Keratinocyte (primary cell): ENCODE results near the gene SLC22A12. TPM values are rescaled to one million over a fixed set of nuclear protein-coding genes. Genes with fewer than 3 reads are reported as not detected.

Experiments
- DNase-seq: peaks from one replicate; pipeline ENCODE4 v3.0.0-alpha.2; 2011; ENCODE audit warnings: low read depth, missing footprints, low spot score
- FAIRE-seq: peaks from 2 replicates; lab custom pipeline; 2011; peaks lifted over from hg19 to GRCh38; lab: Jason Lieb, UNC
- H2AFZ ChIP-seq: 2 replicates; pipeline ENCODE4 v1.6.0; 2012; ENCODE audit warnings: low read length, control low read depth, inconsistent platforms; ENCODE audit not compliant: control insufficient read depth
- H3K27ac ChIP-seq: 2 replicates; pipeline ENCODE4 v1.5.1; 2011; ENCODE audit warnings: low read length; ENCODE audit not compliant: control insufficient read depth, insufficient read depth
- H3K27me3 ChIP-seq: 3 replicates; pipeline ENCODE4 v1.6.0; 2011; ENCODE audit warnings: low read length; ENCODE audit not compliant: control insufficient read depth, insufficient read depth; ENCODE audit errors: extremely low read depth
- H3K36me3 ChIP-seq, 2 experiments: 2 replicates in 1 of 2; 3 replicates in 1 of 2; pipeline ENCODE4 v1.5.1; 2011; ENCODE audit warnings: low read length in 2 of 2, mild to moderate bottlenecking in 1 of 2; ENCODE audit not compliant: control insufficient read depth in 2 of 2, insufficient read depth in 2 of 2; ENCODE audit errors: extremely low read depth in 1 of 2
- H3K4me1 ChIP-seq: 3 replicates; pipeline ENCODE4 v1.5.1; 2011; ENCODE audit warnings: low read length; ENCODE audit not compliant: control insufficient read depth, insufficient read depth; ENCODE audit errors: extremely low read depth
- H3K4me2 ChIP-seq: 3 replicates; pipeline ENCODE4 v1.6.0; 2011; ENCODE audit warnings: low read depth, low read length; ENCODE audit not compliant: control insufficient read depth, insufficient read depth; ENCODE audit errors: extremely low read depth
- H3K4me3 ChIP-seq, 3 experiments: fragments of 200-600 bp in 1 of 3; sonication (generic) in 1 of 3; 2 replicates in 2 of 3; 3 replicates in 1 of 3; pipeline ENCODE4 v1.5.1; 2011 to 2016; ENCODE audit warnings: low read length in 3 of 3, mild to moderate bottlenecking in 3 of 3, control low read depth in 2 of 3, inconsistent platforms in 1 of 3, low read depth in 1 of 3, mixed read lengths in 1 of 3, mixed run types in 1 of 3, moderate library complexity in 1 of 3; ENCODE audit not compliant: control insufficient read depth in 2 of 3, insufficient read depth in 2 of 3; ENCODE audit errors: extremely low read depth in 1 of 3
- H3K79me2 ChIP-seq: 2 replicates; pipeline ENCODE4 v1.6.0; 2012; ENCODE audit warnings: low read length; ENCODE audit not compliant: control insufficient read depth, insufficient read depth
- H3K9ac ChIP-seq: 3 replicates; pipeline ENCODE4 v1.6.0; 2011; ENCODE audit warnings: low read length; ENCODE audit not compliant: control insufficient read depth, insufficient read depth; ENCODE audit errors: extremely low read depth
- H3K9me1 ChIP-seq: 3 replicates; pipeline ENCODE4 v1.6.0; 2011; ENCODE audit warnings: low read length; ENCODE audit not compliant: control insufficient read depth, insufficient read depth; ENCODE audit errors: extremely low read depth
- H3K9me3 ChIP-seq: 2 replicates; pipeline ENCODE4 v1.5.1; 2012; ENCODE audit warnings: low read depth, low read length; ENCODE audit not compliant: control insufficient read depth
- H4K20me1 ChIP-seq: 3 replicates; pipeline ENCODE4 v1.6.0; 2011; ENCODE audit warnings: low read length; ENCODE audit not compliant: control insufficient read depth, insufficient read depth; ENCODE audit errors: extremely low read depth
- CTCF ChIP-seq, 3 experiments: IDR thresholded peaks in 1 of 3; conservative IDR thresholded peaks in 1 of 3; optimal IDR thresholded peaks in 1 of 3; 2 replicates in 2 of 3; 3 replicates in 1 of 3; pipeline versions ENCODE3 to v1.5.1; 2011; ENCODE audit warnings: low read length in 3 of 3, mild to moderate bottlenecking in 3 of 3, moderate library complexity in 2 of 3, control low read depth in 1 of 3, inconsistent platforms in 1 of 3; ENCODE audit not compliant: insufficient read depth in 2 of 3; ENCODE audit errors: extremely low read depth in 1 of 3
- EZH2 ChIP-seq: IDR thresholded peaks from one replicate; pipeline ENCODE4 v1.6.1; 2012; ENCODE audit warnings: inconsistent platforms, mild to moderate bottlenecking, low read length, moderate library complexity
- dilution Hi-C: fragments of 300-500 bp; cut with MboI; formaldehyde crosslinking; loops from one replicate; pipeline ENCODE4 v1.7.0; 2020; ENCODE audit warnings: low sequenced_read_pairs; ENCODE audit not compliant: extremely low pct_ligation_motif_present
- polyA plus RNA-seq, 5 experiments: library from polyadenylated mRNA; depleted of rRNA in 3 of 5; stranded (reverse) in 3 of 5; stranded (forward) in 1 of 5; unstranded in 1 of 5; fragments of >200 nt; gene quantifications; 1 replicate in 1 of 5; 2 replicates in 3 of 5; 3 replicates in 1 of 5; pipeline versions ENCODE4 v1.2.1 to v1.2.3, GENCODE V29; 2011 to 2012; ENCODE audit warnings: missing spikeins in 2 of 5, low read depth in 1 of 5, low replicate concordance in 1 of 5

The SLC22A12 gene
- polyA plus RNA-seq, 1 donor (not counting 4 experiments of a cell fraction or from before 2014, with no cell fraction given) = not detected

DNA sequence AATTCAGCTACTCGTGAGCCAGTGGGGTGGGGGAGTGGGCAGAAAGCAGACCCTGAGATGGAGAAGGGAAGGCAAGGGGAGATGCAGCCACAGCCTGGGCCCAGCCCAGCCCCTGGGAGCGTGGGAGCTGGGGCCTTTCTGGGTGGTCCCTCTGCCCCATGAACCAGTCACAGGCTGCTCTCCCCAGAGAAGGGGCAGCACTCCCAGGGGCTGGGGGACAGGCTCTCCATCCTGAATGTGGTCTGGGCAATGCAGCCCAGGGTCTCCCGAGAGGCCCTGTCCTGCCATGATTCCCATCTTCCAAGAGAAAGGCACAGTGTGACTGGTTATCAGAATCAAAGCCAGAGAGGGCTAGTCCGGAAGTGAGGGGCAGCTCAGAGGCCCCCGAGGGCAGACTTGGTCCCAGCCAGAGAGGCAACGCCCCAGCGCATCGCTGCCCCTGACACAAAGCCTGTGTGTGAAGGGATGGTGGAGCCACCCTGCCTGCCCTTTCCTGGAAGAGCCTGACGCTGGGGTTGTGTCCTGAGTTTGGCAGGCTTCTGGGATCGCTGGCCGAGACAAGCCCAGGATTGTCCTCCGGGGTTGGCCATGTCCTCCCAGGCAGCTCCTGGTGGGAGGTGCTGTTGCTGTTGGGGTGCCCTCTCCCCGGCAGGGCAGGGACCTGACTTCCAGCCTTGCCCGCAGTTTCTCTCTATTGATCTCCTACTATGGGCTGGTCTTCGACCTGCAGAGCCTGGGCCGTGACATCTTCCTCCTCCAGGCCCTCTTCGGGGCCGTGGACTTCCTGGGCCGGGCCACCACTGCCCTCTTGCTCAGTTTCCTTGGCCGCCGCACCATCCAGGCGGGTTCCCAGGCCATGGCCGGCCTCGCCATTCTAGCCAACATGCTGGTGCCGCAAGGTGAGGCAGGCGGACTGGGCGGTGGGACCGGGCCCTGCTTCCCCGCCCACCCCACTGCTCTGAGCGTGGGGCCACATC lies 23.8 kb upstream of the SLC22A12 start:
- H4K20me1 ChIP-seq = no peaks in the 10 kb centered on the region
- H3K27ac ChIP-seq = peak overlapping the region; percentile 78
- H3K9me3 ChIP-seq = no peaks in the 10 kb centered on the region
- peak overlapping the region; percentile 77 for H3K4me2 ChIP-seq
- H2AFZ ChIP-seq = peak overlapping the region; percentile 91
- H3K36me3 ChIP-seq = no peaks in the 10 kb centered on the region
- DNase-seq (no peak), FAIRE-seq (no peak)
- no peaks in the 10 kb centered on the region for H3K9me1 ChIP-seq
- peaks cover 17% of the 10 kb centered on the region for H3K4me1 ChIP-seq
- peak overlapping the region in 1 of 3 experiments; percentile 62 for H3K4me3 ChIP-seq
- H3K79me2 ChIP-seq = no peaks in the 10 kb centered on the region
- H3K9ac ChIP-seq = peak overlapping the region; percentile 83
- dilution Hi-C loops = no loop called here
- no peak for TF ChIP-seq CTCF (optimal IDR thresholded peaks at IDR 0.05 in 1 of 3, IDR thresholded peaks at IDR 0.05 in 1 of 3, conservative IDR thresholded peaks at IDR 0.05 in 1 of 3; ENCODE audit: extremely low read depth in 1 of 3, insufficient read depth in 2 of 3, low read length in 3 of 3)
- TF ChIP-seq EZH2 = no peak
- H3K27me3 ChIP-seq = no peaks in the 10 kb centered on the region

- FAIRE-seq (no peak), DNase-seq (no peak)
- H3K4me1 ChIP-seq = peaks cover 21% of the 10 kb centered on the region
- dilution Hi-C loops = no loop called here
- TF ChIP-seq EZH2 = no peak
- TF ChIP-seq CTCF (optimal IDR thresholded peaks at IDR 0.05 in 1 of 3, IDR thresholded peaks at IDR 0.05 in 1 of 3, conservative IDR thresholded peaks at IDR 0.05 in 1 of 3; ENCODE audit: extremely low read depth in 1 of 3, insufficient read depth in 2 of 3, low read length in 3 of 3) = no peak
- H3K79me2 ChIP-seq = no peaks in the 10 kb centered on the region
- no peaks in the 10 kb centered on the region for H3K9me1 ChIP-seq
- H3K4me2 ChIP-seq = no peak overlapping the region
- H4K20me1 ChIP-seq = no peaks in the 10 kb centered on the region
- no peaks in the 10 kb centered on the region for H3K27me3 ChIP-seq
- H3K9ac ChIP-seq = no peak overlapping the region
- no peaks in the 10 kb centered on the region for H3K36me3 ChIP-seq
- H3K27ac ChIP-seq = no peak overlapping the region
- no peak overlapping the region for H2AFZ ChIP-seq
- no peak overlapping the region for H3K4me3 ChIP-seq
- H3K9me3 ChIP-seq = no peaks in the 10 kb centered on the region
These were observed 22.9 kb upstream of the SLC22A12 start for GRCh38 chr11:64568041-64568571.
